Fibroblast of the conjunctiva (primary cell): Measurements from ENCODE around the gene ADGRB2.
A peak's percentile ranks its signal among the peaks of the same experiment; 100 is the strongest.
"Not testable (repeated sequence)": the region's sequence is repeated elsewhere in the genome, so short reads cannot be mapped to it uniquely, and the experiment has no call there.

Experiments used
- DNase-seq: peaks from one replicate; pipeline ENCODE4 v3.0.0-alpha.2; 2010; ENCODE audit warnings: low read depth

Gene ADGRB2

DNA sequence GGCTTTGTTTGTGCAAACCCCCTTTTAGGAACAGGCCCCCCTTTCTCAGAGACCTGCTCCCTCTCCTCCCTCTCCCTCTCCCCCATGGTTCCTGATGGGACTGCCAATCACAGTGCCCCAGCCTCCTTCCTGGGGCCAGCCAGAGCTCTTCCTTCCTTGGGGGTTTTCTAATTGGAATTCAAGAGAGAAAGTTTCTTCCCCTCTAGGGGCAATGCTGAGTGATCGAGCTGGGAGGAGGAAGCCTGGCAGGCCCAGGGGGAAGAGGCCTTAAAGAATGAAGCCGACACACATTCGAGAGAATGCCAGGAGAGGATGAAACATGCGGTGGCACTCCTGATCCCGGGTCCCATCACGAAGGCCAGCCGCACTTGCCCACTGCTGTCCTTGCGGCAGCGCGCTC is 39.0 kb downstream of the ADGRB2 start:
- DNase-seq, result no peak

DNA sequence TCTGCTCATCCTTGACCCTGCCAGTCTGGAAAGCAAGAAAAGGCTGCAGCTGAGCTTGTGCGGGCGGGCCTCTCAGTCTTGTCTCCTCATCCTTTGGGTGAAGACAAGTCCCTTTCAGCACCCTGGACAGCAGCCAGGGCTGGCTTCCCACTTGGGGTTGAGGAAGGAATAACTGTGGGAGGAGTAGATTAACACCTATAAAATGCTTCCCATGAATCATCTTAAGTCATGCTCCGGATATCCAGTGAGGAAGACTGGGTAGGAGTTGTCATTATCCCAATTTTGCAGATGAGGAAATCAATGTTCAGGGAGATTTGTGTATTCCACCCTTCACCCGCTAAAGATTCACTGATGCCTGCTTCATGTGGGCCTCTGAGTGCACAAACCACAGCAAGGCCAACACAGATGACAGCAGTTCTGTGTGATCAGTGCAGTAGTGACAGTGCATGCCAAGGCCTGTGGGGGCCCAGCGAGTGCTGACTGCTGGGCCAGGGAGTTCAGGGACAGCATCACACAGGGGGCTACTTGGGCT is 40.2 kb downstream of the ADGRB2 start:
- no peak for DNase-seq

DNA sequence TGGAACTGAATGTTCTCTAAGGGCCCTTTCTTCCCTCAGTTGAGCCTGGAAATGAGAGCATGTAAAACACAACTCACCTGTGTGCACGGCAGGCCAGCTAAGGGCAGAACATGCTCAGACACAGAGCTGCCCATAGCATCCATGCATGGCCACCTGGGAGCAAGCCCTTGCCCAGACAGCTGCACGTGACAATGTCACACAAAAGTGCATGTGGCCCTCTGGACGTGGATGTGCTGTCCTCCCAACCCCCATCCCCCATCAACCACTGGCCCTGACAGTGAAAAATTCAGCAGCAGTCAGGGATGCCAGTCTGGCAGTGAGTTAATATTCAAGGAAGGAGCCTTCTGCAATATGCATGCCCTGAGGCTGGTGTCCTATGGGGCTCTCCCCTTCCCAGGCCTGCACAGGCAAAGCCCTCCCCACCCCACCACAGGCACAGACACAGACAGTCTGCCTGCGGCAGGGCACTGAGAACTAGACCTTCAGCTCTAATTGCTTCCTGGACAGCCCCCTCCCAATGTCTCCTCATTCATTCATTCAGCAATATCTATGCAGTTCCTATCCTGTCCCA is 45.7 kb downstream of the ADGRB2 start:
- DNase-seq, result no peak

DNA sequence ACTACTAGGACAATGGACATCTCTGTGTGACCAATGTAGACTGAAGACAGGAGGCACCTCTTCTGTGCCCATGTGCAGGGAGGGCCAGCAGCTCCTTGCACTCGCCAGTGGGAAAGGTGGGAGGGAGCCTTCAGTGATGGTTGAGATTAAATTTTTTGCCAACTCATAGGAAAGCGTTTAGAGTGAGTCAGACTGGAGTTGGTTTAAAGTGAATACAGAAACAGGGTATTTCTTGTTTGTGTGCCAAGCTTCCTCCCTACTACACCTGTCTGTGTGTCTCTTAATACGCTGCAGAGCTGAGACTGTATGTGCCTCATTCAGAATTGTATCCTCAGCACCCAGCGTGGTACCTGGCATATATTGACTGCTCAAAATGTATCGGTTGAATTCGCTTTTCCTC is 46.8 kb downstream of the ADGRB2 start:
- DNase-seq, result no peak

DNA sequence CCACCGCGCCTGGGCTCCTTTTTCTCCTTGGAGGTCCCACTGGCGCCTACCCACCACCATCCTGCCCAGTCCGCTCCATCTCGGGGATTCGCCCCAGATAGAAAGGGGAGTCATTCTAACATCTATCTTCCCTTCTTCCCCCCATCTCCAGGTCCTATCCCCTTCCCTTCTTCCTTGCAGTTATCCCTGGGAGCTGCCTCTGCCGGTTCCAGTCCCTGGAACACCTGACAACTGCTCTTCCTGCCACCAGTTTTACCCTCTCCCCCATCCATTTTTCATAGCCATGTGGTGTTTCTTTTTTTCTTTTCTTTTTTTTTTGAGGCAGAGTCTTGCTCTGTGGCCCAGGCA is 48.3 kb downstream of the ADGRB2 start:
- no peak for DNase-seq

DNA sequence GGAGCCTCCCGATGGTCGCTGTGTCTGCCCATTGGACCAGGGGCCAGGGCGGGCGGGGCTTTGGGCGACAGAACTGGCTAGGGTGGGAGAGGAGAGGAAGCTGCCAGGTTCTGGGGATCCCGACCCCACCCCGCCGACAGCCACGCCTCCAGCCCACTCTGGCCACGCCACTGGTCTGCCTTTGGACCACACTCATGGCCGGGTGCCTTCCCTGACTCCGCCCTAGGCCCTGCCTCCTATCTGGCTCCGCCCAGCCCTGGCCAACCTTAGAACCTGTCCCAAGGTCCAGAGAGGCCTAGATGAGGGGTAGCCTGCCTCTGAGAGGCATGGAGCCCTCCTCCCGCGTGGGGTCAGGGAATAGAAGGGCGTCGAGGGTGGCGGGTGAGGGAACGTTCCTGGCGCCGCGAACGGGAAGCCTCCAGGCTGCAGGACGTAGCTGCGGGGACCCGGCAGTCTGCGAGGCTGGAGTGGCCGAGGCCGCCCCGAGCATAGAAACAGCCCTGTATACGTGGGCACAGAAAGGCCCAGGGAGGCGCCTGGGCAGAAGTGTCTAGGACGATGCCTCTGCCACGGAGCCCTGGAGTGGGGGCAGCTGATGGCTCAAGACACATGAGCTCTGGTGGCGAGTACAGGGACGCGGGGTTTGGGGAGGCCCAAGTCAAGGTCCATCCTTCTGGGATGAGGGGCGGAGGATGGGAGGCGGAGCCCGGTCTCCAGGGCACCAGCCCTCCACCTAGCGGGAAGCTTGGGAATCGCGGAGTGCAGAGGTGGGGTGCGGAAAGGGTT is 48.9 kb downstream of the ADGRB2 start:
- DNase-seq, result peak; percentile 90

DNA sequence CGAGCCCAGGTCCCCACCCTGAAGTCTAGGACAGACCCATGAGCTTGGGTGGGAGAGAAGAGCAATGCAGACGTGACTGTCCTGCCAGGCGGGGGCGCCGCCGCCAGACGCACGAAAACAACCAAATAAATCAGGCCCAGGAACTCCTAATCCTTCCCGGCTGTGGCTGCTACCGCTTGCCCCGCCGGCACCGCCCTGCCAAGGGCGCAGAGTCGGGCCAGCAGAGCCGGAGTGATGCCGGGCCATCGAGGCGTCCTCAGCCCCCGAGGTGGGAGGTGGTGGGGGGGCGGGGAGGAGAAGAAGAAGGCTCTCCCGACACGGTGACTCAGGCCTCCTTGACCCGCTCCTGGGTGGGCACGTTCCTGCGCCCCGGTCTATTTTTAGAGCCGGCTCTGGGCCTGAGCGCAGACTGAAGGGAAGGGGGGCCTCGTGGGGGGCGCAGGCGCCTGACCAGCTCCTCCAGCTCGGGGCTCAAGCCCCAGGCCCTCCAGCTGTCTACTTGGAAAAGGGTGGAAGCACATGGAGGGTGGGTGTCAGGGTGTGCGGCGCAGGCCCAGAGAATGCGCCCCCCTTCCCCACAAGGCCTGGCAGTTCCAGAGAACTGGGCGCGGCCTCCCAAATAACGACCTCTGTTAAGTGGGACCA is 49.6 kb downstream of the ADGRB2 start:
- DNase-seq, result peak; percentile 69

DNA sequence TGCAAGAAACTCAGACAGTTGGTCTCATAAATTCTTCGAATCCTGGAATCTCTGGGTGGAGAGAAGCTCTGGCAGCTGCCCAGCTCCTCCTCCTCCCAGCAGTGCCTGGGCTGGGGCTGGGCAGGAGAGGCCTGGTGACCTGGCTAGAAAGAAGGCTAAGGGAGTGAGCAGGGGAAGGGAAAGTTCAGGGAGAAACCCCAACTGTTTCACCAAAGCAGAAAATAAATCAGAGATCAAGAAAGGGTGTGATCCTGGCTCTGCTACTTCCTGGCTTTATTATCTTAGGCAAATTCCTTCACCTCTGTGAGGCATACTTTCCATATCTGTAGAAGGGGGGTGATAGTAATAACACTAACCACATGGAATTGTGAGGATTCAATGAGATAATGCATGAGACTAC is 51.5 kb downstream of the ADGRB2 start:
- no peak for DNase-seq

DNA sequence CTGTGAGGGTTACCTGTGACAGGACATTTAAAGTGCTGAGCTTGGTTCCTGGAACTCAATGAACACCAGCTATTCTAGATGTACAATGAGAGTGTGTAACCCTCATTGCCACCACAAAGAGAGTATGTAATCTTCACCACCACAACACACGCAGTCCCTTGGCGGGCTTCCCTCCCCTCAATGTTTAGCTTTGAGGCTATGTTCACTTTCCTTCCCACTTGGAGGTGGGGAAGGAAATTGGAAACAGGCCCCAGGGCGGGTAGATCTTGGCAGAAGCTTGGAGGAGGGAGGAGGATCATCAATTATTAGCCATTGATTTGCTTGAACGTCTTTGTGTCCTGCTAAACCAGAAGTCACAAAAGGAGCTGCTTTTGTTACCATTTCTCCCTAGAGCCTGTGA is 52.1 kb downstream of the ADGRB2 start:
- no peak for DNase-seq

DNA sequence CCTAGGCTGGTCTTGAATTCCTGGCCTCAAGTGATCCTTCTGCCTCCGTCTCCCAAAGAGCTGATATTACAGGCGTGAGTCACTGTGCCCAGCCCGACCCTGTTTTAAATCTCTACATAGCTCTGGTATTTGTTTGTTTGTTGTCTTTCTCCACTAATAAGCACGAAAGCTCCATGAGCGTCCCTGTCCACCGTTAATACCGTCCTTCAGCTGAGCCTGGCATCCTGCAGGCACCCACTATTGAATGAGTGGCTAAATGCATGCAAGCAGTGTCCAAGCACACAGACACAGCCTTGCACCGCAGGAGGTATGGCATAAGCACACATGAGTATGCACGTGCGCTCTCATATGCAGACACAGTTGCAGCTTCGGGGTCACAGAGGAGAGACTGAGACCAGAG is 55.8 kb downstream of the ADGRB2 start:
- DNase-seq, result no peak

DNA sequence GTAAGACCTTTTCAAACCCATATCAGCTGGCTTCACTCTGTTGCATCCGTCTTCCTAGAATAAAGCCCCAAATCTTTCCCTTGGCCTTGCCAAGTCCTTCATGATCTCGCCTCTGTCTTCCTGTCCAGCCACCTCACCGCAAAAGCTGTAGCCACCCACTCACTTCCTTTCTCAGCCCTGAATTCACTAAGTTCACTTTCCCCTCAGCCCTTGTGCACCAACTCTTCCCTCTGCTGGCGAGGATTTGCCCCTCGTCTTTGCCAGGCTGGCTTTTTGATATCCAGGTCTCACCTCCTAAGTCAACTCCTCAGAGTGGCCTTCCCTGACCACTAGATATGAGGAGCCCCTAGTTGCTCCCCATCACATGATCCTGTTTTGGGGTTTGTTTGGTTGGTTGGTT is 56.4 kb downstream of the ADGRB2 start:
- DNase-seq, result no peak

DNA sequence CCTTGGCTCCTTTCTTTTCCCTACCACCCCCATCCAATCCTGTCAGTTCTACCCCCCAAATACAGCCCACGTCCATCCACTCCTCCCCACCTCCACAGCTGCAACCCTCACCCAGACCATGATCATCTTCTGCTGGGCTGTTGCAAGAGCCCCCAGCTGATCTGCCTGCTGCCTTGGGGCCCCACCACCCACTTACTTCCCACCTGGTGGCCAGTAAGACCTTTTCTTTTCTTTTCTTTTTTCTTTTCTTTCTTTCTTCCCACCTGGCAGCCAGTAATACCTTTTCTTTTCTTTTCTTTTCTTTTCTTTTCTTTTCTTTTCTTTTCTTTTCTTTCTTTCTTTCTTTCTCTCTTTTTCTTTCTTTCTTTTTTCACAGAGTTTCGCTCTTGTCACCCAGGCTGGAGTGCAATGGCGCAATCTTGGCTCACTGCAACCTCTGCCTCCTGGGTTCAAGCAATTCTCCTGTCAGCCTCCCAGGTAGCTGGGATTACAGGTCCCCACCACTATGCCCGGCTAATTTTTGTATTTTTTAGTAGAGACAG is 57.0 kb downstream of the ADGRB2 start:
- not testable (repeated sequence) for DNase-seq

DNA sequence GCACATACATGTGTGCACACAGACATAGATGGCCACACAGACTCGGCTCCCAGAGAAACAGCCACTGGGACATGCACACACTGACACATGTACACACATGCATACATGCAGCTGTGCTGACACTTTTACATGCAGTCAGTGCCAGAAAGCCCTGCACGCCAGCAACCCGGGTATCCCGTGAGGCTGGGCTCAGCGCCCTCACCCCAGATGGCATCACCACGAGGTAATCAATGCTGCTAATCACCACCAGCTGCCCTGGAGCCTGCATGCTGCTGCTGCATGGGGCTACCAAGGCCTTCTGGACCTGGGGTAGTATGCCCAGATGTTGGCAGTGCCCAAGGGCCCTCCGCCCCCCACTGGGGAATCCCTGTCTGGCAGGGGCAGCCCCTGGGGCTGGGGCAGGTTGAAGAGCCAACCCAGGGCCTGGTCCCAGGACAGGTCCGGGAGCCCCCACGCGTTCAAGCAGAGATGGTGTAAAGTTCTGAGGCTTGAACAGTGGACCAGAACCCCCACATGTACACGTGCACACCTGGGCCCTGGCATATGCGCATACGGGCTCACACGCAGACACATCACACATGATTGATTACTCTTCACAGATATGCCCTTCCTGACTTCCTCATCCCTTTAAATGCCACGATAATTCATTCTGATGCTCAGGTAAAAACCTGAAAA is 57.6 kb downstream of the ADGRB2 start:
- no peak for DNase-seq

DNA sequence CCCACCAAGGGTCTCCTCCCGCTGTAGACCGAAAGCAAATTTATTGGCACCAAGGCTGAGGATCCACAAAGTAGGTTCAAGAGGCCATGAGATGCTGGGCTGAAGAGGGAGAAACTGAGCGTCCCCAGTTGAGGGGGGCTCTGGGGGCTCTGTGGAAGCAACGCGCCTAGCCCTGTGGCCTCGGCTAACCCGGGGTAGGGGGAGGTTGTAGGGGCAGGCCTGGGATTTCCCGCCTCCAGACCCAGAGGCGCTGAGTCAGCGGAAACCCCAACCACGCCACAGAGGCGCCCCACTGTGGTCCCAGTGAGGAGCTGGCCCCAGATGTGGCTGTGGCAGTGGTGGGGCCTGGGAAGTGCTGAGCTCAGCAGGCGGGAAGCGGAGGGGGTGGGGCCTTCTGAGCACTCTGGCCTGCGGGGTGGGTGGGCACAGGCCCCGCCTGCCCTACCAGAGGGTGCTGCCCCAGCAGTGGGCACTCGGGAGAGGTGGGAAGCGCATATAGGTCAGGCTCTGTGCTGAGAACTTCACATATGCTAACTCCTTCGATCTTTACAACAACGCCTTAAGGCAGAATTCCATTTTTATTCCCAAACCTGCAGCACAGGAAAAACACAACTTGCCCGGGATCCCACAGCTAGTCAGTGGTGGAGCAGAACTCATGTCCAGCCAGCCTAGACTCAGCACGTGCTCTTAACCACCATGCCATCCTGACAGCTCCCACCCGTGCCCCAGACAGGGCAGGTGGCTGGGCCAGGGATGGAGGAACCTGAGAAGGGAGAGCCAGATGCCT is 58.9 kb downstream of the ADGRB2 start:
- no peak for DNase-seq

DNA sequence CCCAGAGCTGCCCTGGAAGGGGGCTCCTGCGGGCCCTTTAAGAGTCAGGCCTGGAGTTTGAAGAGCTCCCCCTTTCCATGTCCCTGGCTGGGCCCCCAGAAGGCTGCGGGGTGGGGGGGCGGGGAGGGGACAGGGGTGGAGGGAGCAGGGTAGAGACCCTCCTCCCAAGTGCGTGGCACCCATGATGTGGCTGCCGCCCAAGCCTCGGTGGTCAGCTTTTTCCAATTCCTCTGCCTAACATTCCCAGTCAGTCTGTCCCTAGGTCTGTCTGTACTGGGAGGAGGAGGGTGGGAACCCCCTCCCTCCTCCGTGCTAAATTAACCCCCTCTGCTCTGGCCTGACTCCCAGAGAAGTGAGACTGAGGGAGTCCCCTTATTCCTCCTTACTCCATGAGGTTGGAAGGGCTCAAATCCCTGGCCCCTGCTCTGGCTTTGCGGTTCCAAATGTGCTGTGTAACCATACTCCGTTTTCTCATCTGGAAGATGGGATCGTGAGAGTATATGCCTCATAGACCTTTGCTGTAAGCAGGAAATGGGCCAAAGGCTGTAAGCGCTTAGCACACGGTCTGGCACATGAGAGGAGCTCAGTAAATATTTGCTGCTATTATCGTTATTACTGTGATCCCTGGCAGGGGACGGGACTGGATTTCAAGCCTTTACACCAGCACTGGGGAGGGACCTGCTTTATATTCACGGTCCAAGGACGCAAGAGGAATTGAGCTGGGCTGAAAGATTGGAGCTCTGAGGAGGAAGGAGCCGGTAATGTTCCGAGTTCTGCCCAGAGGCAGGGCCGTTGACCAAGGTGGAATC is 59.7 kb downstream of the ADGRB2 start:
- DNase-seq, result peak; percentile 82

DNA sequence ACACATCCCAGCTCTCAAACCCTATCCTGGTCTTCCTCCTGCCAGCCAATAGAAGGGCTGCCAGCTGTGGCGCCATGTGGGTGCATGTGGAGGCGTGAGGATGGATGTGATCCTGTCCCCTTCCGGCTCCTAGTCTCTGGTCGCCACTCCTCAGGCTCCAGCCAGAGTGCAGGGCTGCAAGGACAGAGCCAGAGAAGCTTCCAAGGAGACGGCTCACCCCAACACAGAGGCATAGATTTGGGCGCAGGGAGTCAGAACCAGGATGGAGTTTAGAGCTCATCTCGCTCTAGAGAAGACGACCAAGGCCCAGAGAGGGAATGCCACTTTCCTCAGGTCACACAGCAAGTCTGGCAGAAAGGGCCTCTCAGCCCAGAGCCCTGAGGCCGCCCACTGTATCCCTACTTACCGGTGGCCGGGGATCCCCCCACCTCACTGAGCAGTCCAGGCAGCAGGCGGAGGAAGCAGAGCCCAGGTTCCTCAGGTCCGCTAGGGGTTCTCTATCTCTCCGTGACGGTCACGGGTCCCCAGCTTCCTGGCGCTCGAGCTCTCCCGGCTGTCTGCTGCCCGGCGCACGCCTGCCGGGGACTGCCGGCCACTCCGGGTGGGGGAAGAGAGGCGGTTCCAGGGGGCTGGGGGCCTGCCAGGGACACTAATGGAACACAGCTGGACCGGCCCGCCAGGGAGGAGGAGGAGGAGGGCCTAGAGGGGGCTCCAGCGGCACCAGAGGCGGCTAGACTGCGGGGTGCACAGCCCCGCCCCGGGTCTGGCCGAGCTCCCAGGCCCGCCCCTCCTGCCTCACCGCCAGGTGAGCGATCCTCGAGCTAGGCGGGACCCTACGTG is 60.5 kb downstream of the ADGRB2 start, which contains the start of gene COL16A1:
COL16A1 (minus strand) TSS at position 587 of the 840 bp plus-strand sequence. CDS start 1,824 bp downstream, outside the sequence.
- peak; percentile 68 for DNase-seq

DNA sequence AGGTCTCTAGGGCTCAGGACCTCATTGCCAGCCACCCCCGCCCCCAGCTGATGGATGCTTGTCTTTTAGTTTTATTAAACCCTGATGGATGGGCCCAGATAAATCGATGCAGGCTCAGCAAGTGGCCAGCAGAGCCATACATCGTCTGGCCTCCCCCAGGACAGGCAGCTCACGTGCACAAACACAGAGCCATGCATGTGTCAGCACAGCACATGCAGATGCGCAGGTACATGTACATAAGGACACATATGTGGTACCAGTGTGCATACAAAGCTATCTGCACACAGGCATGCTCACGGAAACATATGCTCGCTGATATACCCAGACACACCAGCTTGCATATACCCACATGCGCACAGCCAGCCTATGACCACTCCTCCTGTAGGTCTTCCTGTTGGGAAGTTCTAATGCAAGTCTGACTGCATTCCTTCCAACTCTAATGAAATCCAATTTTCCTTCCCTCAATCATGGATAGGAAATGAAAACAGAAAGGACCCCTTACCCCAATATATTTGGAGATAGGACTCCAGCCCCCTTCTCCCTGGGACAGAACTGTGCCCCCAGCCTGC is 61.2 kb downstream of the ADGRB2 start:
- DNase-seq, result no peak

DNA sequence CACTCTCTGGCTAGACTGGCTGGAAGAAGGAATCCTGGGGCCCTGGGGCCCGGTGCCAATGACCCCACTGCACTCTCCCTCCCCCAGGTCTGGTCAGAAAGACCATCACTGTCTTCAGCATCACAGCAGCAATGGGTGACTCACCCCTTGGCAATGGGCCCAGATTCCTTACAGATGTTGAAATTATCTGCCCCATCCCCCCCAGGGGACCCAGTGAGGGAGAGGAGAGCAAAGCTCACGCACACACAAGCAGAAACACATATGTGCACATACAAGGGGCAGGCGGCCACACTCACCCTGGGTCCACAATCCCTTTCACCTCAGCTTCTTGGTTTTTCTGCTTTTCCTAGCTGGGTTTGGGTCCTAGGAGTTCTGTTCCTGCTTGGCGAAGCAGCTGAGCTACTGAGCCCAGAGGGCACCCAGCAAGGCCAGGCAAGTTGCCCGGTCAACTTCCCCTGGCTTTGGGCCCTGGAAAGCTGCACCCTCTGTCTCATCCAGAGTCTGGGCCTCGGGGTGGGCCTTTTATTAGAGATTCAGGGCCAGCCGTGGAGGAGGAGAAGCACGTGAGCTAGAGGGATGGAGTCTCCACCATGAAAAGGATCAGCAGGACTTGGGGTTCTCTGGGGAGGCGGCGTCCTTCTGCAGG is 62.9 kb downstream of the ADGRB2 start:
- DNase-seq, result peak; percentile 99
